NCI-H1694 (cell line): Measurements from ENCODE around the gene NID2.

Experiments
- DNase-seq: peaks from one replicate; lab custom pipeline; 2025; lab: John Stamatoyannopoulos, UW

The NID2 gene

GRCh38 chr14:52068615-52069306, at the start of gene NID2:
TSS of gene NID2 (minus strand) at chr14:52069059. CDS start at chr14:52068994, 65 bp downstream.
- no peak for DNase-seq

GRCh38 chr14:52117111-52117832, 48.4 kb upstream of the NID2 start:
- no peak for DNase-seq

- DNase-seq, result no peak
Observed at GRCh38 chr14:52115286-52115685, 46.4 kb upstream of the NID2 start.

- no peak for DNase-seq
Observed at GRCh38 chr14:52112336-52113018, 43.6 kb upstream of the NID2 start.

- DNase-seq, result no peak
Observed at GRCh38 chr14:52111583-52111982, 42.7 kb upstream of the NID2 start.

GRCh38 chr14:52110441-52111086, 41.7 kb upstream of the NID2 start:
- DNase-seq, result no peak

- DNase-seq, result no peak
Observed at GRCh38 chr14:52108823-52109222, 40.0 kb upstream of the NID2 start.

GRCh38 chr14:52106840-52107239, 38.0 kb upstream of the NID2 start:
- no peak for DNase-seq

- no peak for DNase-seq
Observed at GRCh38 chr14:52103416-52103815, 34.6 kb upstream of the NID2 start.

GRCh38 chr14:52095794-52096193, 26.9 kb upstream of the NID2 start:
- DNase-seq, result no peak

GRCh38 chr14:52095336-52095735, 26.5 kb upstream of the NID2 start:
- no peak for DNase-seq

GRCh38 chr14:52094546-52095271, 25.9 kb upstream of the NID2 start:
- DNase-seq, result no peak

- no peak for DNase-seq
Observed at GRCh38 chr14:52091928-52092327, 23.1 kb upstream of the NID2 start.

- no peak for DNase-seq
Observed at GRCh38 chr14:52090936-52091335, 22.1 kb upstream of the NID2 start.

- no peak for DNase-seq
Observed at GRCh38 chr14:52089218-52089617, 20.4 kb upstream of the NID2 start.

- no peak for DNase-seq
Observed at GRCh38 chr14:52086711-52087110, 17.9 kb upstream of the NID2 start.

GRCh38 chr14:52082903-52083302, 14.0 kb upstream of the NID2 start:
- DNase-seq, result no peak

GRCh38 chr14:52081964-52082363, 13.1 kb upstream of the NID2 start:
- no peak for DNase-seq

GRCh38 chr14:52080808-52081755, 12.2 kb upstream of the NID2 start:
- no peak for DNase-seq

GRCh38 chr14:52080158-52080800, 11.4 kb upstream of the NID2 start:
- no peak for DNase-seq
